ENCODE data around the gene PLPP2.
A peak's percentile ranks its signal among the peaks of the same experiment; 100 is the strongest.

The PLPP2 gene

DNA sequence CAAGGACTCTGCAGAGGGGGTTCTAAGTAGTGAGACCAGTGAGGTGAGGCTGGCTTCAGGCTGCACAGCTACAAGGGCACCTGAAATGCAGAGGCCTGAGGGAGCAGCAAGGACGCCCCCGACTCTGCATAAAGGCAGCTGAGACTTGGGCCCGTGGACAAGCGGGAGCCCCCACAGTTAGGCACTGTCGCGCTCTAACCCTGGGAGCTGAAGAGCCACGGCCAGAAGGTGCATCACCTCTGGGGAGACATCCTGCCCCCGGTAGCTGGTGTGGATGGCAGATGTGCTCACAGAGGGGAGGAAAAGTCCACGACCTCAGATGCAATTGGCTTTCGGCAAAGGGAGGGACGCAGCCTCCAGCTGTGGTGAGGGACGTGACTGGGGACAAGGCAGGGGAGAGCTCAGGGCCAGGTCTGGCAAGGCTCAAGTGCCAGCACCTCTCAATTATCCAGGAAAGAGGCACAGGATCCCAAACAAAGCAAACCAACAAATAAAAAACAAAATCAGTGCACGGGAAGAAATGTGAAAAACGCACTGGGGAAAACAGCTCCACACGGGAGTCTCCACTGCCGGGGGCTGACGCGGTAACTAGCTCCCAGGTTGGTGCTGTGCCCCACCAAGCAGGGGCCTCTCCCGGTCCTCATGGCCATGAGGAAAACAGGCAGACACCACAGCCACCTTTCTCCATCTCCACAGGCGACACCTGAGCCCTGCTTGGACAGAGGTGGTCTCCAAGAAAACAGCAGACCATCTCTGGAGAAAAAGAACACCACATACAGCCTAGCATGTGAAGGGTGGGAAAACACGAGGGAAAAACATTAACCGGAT, 23.0 kb upstream of the PLPP2 start:
- no peak for DNase-seq

DNA sequence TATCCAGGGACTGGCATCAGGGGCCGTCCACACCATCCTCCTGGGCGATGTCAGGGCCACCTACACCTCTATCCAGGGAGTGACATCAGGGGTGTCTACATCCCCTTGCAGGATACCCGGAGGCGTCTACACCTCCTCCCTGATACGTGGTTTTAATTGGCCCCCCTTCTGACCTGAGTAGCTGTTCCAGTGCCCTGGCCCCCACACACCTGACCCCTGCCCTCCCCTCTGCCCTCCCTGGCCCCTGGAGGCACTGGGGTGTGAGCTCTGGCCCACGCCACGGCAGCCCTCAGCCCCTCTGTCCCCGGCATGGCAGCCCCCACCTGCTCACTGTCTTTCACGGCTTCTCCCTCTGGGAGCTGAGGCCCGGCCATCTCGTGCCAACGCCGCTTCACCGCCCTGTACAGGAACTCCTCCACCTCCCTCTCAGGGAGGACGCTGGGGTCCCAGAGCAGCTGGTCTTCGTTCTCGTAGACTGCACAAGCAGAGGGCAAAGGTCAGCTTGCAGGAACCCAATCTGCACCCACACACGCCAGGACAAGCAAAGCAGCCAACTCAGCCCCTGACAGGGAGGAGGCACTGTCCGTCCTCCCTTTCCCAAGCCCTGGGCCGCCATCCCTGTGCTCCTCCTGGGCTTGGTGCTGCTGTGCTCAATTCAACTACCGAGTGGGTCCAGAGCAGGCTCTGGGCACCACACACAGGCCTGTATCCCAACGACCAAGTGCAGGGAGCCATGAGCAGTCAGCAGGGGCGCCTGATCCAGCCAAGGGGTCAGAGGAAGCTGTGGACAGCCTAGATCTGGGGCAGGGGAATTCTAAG, 22.2 kb upstream of the PLPP2 start:
- no peak for DNase-seq

DNA sequence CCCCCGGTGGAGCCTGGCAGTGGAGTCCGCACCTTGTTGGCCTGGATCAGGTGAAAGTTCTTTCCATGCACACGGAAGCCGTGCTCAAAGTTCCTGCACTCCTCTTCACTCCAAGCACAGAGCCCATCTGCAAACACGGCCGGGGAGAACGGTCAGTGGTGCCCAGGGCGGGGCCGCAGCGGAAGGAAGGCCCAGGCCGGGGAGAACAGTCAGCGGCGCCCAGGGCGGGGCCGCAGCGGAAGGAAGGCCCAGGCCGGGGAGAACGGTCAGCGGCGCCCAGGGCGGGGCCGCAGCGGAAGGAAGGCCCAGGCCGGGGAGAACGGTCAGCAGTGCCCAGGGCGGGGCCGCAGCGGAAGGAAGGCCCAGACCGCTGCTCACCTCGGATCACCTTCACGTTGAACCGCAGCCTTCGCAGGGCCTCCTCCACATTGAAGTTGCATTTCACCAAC, 20.6 kb upstream of the PLPP2 start:
- no peak for DNase-seq

DNA sequence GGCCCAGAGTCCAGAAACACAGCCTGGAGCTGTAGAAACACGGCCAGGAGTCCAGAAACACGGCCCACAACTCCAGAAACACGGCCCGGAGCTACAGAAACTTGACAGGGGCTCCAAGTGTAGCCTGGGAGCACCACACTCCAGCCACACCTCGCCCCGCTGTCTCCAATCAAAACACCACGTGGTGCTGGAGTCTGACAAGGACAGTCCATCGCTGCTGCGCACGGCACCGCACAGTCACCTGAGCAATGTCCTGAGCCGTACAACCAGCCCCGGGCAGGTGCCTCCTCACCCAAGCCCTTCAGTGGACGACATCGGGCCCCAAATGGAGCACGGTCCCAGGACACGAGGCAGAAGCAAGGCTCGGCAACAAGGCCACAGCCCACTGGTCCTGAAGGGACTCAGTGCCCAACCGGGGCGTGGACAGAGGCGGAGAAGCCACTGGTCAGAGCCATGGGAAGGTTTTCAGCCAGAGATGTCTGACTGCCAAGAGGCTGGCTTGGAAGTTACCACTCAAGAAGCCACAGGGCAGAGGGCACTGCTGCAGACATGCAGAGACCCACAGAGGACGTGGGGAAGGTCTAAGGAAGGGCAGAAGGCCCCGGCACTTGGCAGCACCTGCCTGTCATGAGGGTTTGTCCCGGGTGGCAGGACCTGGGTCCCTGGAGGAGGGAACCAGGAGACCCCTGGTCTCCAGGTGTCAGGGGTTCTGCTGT, 19.7 kb upstream of the PLPP2 start:
- no peak for DNase-seq

DNA sequence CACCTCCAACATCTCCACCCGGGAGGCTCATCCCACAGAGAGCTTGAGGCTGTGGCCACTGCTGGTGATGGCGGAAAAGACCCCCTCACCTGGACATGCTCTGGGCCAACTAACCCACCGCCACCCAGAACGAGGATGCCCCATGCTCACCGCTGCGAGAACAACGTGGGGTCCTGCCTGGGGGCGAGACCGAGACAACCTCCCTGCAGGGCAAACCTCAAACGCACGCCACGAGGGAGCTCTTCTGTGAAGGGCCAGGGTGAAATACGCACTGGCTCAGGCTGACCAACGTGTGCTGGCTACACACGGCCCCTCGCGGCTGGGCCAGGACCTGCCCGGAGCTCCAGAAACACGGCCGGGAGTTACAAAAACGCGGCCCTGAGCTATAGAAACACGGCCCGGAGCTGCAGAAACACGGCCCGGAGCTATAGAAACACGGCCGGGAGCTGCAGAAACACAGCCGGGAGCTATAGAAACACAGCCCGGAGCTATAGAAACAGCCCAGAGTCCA, 19.0 kb upstream of the PLPP2 start:
- DNase-seq, result no peak

DNA sequence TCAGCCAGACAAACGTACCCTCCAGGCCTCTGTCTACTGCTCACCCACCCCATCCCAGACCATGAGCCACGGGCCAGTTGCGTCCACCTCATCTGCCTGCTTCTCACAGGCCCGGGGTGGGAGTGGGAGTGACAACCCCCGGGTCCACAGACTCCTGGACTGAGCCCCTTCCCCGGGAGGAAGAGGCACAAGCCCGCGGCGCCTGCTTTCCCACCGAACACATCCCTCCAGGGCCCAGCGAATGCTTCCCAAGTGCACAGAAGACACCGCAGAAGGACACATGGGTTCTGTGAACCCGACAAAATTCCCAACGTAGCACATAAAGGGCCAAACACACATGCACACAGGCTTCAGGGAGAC, 18.0 kb upstream of the PLPP2 start:
- DNase-seq, result no peak

DNA sequence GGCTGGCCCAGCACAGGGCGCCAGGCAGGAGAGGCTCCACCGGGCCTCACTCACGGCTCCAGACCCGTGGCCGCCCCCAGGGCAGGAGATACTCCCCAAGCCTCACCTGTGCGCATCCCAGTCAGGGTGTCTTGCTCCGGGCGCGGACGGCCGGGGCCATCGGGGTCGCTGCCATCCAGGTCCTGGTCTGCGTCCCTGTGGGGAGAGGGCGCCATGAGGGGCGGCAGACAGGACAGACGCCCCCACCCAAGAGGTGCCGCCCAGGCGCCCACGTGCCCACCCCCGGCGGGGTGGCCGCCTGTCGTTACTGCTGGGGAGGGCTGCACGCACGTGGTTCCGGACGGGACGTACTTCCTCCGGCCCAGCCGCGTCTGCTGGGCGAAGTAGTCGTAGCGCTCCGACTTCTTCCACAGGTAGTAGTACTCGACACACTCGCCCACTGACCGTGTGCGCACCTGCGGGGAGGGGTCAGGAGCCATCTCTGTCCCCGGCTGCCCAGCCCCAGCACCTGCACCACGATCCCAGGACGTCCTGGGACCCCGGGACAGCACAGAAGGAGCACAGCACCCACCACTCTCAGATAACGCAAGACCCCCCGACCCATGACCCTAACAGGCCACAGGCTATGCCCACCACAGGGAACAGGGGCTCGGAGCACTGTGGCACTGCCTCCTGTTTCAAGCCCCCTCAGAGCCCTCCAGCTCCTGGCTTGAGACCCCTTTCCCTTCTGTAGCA, 17.4 kb upstream of the PLPP2 start:
- DNase-seq, result no peak

DNA sequence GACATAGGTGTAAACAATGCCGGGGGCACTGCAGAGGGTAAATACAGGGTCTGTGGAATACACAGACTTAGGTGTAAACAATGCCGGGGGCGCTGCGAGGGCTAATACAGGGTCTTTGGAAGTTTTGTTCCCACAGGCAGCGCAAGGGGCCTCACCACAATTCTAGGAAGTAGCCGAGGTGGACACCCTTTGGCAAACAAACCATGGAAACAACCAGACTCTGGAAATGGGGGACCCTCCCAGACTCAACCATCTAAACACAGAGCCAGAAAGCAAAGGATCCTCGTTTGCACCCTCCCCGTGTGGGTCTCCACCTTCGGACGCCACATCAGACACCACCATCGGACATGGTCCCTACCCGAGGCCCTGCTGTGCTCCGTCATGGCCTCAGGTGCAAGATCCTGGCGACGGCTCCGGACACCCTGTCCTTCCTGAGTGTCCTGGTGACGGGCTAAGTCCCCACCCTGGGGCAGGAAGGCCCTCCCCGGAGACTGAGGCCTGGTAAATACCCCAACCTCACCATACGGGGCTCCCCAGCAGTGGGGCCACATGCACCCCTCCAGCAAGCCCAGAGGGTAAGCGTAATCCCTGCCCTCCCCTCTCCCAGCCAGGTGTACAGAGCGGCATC, 16.7 kb upstream of the PLPP2 start:
- DNase-seq, result no peak

DNA sequence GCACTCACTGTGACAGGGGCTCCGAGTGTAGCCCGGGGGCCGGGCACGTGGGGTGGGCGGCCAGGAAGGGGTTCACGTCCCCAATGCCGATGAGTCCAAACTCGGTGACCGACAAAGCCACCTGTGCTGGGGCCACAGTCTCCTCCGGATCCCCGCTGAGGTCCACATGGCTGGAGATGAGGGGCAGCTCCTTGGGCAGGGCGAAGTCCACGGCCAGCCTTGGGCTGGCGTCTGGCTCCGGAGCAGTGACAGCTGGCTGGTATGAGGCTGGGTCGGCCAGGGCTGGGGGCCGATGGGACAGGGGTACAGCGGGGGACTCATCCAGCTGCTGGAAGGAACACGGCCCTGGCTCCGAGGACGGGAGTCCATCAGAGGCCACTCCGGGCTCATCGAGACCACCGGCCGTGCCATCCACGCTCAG, 15.9 kb upstream of the PLPP2 start:
- DNase-seq, result no peak

DNA sequence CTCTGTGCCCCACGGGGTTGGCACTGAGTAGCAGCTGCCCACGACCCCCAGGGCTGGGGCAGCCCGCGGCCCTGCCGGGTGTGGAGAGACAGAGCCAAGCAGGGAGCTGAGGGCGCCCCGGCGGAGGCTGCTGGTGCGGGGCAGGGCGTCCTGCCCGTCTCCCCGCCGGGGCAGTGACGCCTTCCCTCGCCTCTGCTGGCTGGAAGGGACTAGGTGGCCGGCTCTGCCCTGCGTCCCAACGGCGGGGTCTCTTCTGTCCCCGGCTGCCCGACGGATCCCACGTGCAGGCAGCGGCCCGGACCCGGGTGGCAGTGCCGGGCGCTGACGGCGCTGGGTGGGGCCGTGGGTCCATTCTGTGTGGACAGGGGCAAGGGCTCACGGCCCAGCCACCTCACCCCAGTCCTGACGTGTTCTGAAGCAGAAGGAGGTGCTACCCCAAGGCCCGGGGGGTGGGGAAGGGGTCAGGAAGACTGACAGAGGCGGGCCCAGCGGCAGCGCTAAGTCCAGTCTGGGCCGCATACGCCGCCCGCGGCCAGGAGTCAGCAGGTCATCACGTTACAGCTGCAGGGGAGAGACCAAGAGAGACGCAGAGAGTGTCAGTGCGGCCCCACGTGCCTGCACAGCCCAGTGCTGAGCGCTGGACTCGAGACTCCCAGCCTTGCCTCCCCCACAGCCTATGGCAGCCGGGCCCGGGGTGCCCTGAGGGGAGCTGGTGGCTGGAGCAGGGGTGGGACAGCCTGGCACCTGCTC, 15.1 kb upstream of the PLPP2 start:
- DNase-seq, result no peak

DNA sequence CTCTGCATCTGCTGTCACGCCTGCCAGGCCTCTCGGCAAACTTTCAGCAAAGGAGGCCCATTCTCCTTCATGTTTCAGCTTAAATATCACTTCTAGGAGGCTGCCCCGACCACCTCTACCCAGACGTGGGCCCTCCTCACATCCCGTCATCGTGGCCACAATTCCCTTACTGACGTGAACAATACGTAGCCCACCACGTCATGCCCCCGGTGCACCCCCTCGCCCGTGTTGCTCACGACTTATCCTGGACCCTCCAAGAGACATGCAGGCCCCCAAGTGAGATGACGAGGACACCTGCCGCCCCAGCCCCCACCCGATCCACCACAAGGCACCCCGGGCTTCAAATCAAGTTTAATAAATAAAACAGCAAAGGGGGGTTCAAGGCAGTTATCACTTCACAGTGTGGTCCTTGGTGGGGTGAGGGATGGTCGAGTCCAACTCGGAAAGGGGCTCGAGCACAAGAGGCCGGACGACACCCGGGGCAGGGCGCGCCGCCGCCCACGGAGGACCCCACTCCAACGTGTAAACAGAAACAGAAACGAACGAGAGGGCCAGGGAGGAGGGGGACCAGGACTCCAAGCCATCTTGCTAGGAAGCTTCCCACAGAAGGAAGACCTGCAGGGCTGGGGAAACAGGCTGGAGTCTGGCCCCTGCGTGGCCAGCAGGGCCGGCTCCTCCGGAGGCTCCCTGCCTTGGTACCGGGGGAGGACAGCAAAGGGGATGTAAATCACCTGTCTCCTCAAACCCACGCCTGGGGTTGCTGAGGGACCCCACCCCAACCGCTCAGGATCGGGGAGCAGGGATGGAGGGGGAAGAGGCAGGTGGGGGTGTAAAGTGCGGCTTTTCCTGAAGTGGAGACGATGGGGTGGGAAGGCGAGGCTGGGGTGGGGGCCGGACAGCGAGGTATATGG, 14.3 kb upstream of the PLPP2 start:
- DNase-seq, result no peak

DNA sequence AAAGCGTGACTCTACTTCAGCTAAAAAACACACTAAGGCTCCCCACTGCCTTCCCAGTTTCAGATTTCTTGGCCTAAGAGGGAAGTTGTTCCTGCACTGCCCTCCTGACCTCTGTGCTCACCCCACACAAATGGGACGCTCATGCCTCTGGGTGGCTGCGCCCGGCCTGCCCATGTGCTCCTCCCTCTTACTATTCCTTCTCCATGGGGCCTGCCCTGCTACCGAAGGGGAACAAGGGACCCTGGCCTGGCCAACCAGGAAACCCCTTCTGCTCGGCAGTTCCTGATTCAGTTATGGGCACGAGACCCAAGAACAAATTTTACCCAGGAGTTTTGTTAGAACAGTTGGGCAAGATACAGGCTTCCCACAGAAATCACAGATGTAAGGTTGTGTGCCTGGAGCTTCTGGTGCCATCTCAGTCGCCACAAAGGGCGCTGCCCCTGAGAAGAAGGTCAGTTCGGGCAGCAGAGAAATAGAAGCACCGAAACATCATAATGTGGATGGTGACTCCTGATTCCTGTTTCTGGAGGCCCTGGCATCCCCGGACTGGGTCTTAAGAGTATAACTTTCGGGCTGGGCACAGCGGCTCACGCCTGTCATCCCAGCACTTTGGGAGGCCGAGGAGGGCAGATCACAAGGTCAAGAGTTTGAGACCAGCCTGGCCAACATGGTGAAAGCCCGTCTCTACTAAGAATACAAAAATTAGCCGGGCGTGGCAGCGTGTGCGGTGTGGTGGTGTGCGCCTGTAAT, 5.4 kb upstream of the PLPP2 start:
- no peak for DNase-seq

DNA sequence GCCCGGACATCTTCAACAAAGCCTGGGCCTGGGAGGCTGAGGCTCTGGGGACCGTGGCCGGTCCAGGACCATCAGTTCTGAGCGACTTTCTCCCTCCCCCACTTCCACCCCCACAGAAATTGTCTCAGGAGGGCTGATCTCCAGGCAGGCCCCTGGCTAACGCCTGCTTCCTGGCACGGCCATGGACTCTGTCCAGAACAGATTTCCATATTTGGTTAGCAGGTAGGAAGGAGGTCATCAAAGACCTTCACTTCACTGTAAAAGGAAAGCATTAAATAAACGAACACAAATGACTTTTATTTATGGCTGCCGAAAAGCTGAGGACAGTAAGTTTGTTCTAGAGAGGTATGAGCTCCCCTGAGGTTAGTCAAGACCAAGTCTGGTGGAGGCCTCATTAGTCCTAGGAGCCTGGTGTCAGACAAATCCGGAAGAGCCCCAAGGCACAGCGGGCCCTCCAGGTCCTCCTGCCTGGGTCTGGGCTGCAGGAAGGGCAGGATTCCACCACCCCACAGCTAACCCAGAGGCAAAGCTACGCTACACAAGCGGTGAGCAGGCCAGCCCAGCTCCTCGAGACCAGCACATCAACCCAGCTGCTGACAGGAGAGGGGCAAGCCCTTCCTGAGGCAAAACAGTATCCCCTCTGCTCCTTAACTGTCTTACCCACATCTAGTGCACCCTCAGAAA, 4.6 kb upstream of the PLPP2 start:
- DNase-seq, result no peak

DNA sequence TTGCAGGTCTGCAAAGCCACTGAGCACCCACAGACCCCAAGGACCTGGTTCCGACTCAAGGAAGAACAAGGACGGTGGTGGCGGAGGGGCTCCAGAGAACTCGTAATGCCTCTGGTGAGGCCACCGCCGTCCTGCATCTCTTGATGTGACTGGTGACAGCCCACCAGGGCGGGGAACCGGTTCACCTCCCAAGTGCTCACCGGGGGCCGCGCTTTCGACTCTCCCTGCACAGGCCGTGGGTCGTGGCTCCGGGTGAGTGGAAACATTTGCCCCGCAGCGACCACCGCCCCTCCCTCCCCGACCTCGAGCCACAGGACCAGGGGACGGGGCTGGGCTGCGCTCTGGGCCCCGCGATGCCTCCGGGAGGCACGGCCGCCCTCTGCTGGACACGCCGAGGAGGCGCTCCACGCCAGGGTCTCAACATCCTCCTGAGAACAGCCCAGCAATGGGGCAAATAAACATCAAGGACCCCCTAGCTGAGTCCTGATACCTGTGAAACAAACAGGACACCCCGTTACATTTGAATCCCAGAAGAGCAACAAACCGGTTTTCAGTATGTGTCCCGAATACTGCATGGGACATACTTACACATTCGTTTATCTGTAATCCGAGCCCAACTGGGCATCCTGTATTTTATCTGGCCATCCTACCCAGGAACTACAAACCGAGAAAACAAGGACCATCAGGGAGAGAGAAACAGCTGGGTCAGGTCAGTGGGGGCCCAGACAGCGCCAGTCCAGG, 3.9 kb upstream of the PLPP2 start:
- peak; percentile 36 for DNase-seq

DNA sequence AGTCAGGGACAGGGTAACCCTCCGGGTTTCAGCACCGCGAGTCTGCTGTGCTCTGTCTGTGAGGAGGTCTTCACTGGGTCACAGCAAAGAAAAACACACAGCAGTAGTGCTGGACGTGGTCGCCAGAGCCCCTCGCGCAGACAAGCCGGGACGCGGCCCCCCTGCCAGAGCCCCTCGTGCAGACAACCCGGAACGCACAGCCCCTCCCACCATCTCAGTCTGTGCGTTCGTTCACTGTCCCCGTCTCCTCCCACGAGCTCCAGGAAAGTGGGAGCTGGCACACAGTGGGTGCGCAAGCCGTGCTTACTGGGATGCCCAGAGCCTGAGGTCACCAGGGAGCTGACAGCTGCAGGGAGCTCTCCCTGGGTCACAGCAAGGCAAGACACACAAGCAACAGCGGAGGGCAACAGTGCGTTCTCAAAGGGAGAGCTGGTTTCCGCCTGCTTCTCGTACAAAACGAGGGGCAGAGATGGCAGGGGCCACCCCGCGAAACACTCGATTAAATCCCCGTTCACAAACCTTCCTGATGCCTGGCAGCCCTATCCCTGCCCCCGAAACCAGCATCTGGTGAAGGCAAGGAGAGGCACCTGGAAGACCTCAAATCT, 3.2 kb upstream of the PLPP2 start:
- no peak for DNase-seq

DNA sequence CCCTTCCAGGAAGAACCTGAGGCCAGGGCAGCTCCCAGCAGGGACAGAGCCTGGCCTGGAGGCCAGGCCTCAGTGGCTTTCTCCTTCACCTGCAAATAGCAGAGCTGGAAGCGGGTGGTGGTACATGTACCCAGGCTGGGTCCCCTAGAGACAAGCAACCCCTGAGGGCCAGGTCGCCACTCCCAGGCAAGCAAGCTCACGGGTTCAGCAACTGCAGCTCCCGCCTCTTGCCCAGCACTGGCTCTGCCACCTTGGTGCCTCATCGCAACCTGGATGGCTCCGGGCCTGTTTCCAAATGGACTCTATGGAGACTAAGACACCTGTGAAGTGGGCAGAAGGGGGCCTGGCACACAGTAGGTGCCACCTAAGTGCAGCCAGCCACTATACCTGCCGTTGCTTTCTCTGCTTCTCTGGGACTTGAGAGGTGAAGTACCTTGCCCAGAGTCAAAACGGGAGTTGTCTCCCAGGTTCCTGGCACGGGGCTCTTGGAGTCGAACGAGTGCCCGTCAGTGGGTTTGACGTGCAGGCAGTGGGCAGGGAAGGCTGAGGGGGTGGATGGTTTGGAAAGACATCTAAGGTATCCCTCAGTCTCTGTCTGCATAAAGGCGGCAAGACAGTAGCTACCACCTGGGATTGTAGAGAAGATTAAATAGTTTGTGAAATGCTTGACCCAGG, 2.4 kb upstream of the PLPP2 start:
- DNase-seq, result no peak

DNA sequence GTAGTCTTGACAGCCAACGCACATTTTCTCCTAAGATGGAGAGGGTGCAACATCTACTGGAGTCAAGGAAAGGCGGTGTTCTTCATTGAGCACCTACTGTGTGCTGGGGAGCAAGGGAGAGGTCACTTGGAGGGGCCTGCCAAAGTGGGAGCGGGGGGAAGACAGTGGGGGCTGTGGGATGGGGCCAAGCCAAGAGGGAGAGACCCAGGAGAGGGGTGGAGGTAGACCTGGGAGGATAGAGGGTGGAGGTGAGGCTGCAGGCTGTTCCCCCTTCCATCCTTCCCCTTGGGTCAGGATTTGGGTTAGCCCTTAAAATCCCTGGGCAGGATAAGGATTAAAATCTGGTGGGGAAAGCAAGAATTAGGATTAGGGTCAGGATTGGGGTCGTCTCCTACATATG, 1.7 kb upstream of the PLPP2 start:
- no peak for DNase-seq
